ENCODE measurements around the gene MRPS14.
"Not testable (repeated sequence)": the region's sequence is repeated elsewhere in the genome, so short reads cannot be mapped to it uniquely, and the experiment has no call there.

MRPS14 gene

DNA sequence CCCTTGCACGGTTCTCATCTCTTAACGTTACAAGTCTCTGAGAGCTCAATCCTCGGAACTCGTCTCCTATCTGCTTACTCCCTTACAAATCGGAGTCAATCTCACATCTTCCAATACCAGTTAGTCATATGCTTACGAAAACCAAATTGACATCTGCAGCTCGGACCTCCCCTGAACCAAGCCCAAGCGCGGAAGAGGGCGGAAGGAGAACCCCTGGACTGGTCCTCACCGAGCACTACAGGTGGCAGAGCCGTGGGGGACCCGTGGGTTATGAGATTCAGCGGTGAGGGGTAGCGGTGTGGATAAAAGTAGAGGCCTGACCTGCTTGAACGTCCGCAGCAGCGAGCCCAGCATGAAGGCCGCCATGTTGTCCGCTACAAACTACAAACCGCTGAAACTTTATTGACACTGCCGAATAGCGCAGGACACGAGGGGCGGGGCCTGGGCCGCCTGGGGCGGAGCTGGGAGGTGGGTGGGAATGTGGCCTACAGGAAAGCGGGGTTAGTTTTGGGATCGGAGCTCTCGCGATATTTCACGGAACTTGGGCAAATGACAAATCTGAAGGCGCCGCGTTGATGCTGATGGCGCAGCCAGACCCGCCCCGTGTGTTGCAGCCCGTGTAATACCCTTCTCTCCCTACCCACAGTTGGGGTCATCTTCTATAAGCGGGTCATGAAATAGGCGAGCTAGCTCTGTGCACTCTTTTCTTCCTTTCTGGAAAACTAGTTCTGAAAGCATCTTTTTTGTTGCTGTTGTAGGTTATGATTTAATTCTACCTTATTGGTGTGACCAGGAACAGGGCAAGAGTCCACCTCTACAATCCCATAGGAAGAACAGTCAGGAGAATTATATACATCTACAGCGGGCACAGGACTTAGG is at the start of gene MRPS14:
MRPS14 (minus strand) TSS at position 383 of the 879 bp plus-strand sequence; CDS start at position 366, 17 bp downstream.
- peak; percentile 92 to 97 for DNase-seq (ENCODE audit: low read depth in 2 of 2, low spot score in 1 of 2)

DNA sequence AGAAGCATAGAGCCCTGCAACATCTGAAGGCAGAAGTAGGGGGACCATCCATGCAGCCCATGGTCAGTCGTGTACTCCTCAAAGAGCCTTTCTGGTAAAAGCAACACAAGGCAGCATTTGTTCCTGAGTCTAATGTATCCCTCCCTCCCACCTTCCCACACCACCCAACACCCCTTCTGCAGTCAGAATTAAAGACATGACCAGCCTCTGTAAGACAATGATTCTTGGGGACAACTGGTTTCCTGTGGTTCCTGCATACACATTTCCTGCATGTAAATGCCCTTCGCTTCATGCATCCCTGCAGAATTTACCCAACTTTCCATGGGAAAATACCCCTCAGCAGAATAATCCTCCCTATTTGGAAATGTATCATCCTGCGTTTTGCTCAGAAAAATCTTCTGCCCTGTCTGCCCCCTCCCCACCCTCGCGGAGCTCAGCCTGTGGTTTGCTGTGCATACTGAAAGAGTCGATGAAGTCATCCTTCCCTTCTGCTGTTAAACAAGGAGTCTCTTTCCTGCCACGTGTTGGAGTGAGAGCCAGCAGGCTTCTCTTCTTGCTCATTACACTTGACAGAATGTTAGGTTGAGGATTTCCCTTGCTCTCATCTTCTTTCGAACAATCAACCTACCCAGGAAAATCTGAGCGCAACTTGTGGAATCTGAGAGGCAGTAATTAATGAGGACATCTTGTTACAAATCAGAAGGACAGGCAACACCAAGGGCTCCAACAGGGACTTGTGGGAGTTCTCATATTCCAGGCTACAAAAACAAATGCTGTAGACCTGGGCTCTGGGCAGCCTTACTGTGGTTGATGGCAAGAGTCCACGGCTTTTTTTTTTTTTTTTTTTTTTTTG is 49.1 kb upstream of the MRPS14 start:
- no peak for DNase-seq (ENCODE audit: low read depth in 2 of 2, low spot score in 1 of 2)

DNA sequence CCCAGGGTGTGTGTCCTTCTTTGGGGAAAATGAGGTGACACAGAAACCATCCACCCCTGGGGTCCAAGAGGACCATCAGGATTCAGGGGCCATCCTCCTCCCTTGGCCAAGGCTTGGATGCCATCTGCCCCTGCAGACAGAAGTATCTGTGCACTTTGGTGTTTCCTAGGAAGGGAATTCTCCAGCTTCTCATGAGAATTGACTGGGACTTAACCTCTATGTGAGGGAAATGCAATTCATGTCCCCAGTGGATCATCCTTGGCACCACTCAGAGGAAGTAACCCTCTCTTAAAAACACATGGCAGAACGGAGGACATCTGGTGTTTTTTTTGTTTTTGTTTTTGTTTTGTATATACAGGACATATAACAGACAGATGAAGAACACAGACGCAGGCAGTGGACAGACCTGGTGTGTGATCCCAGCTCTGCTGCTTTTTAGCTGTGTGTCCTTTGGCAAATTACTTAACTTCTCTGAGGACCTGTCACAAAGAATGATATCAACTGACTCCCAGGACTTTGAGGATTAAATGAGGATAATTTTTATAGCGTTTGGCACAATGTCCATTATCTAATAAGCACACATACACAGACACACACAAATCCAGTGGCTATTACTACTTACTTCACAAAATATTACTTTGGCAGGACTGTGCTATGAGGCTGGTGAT is 48.2 kb upstream of the MRPS14 start:
- DNase-seq (ENCODE audit: low read depth in 2 of 2, low spot score in 1 of 2) = no peak

DNA sequence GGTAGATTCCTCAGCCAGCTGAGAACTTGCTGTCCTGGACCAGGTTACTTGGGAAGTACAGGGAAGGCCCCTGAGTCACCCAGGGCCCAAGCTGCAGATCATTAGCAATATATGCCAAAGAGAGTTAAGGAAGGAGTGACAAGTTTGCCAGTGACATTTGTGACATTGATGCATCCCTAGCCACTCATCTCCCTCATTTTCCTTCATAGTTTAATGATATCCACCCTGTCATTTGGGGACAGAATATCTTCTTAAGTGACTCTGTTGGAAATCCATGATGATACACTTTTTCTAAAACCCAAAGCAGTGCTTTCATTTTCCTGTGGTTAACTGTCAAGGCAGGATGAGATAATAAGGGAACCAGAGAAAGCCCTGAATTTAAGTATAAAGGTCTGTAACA is 47.6 kb upstream of the MRPS14 start:
- DNase-seq (ENCODE audit: low read depth in 2 of 2, low spot score in 1 of 2) = no peak

DNA sequence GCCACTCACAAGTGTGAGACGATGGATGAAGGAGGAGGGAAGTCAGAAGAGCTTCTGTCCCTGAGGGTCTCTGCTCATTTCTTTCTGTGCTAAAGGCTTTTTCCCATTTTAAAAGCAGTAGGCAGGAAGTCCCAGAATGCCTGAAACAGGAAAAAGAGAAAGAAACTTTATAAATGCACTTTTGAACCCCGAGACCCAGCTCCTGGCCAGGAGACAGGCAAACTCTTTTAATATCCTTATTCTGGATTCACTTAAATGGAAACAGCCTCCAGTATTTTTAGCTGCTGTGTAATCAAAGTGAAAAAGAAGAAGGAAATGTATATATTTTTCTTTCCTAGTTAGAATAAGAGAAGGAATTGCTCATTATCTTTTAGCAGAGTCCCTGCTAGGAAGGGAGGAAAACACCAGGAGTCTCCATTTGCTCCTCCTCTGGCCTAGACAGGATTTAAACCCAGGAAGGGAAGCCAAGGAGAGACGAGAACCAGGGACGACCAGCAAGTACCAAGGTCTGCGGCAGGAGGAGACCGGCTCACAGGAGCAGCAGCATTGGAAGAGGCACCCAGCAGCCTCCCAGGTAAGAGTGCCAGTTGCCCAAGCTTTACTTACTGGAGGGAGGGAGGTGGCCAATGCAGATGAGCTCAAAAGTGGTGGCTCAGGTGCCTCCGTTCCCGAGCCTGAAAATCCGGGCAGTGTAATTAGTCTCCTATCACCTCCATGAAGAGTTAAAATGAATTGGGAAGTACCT is 44.3 kb upstream of the MRPS14 start, which contains the start of gene TNN:
TNN (plus strand) TSS at position 472 of the 745 bp plus-strand sequence. CDS start 9,586 bp downstream, outside the sequence.
- DNase-seq (ENCODE audit: low read depth in 2 of 2, low spot score in 1 of 2) = no peak

DNA sequence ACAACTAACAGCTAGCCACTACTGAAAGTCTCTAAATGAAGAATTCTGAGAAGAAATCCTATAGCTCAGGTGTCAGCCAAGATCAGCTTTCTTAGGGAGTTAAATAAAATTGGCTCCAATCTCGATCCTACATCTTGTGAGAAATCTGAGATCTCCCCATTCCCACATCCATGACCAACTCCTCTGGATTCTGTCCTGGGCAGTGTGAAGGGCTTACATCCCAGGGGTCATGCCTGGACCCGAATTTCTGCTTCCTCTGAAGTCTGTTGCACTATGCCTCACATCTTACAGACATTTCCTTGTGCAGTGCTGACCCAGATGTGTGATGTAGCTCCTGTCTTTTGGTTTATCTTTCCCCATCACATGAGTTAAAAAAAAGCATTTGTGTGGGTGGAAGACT is 39.6 kb upstream of the MRPS14 start:
- DNase-seq (ENCODE audit: low read depth in 2 of 2, low spot score in 1 of 2) = no peak

DNA sequence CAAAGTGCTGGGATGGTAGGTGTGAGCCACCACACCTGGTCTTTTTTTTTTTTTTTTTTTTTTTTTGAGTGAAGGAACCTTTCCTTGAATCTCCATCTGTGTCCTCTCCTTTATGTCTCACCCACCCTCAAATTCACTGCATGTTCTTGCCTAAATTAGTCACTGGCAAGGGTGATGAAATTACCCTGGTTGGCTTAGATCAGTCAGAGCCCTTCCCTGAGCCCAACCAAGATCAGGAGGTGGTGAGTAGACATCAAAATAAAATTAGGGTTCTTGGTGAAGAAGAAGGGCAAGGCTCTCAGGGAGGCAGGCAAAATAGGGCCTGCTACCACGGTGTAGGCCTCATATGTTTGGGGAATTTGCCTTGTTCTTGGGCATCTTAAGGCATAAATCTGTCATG is 39.1 kb upstream of the MRPS14 start:
- no peak for DNase-seq (ENCODE audit: low read depth in 2 of 2, low spot score in 1 of 2)

DNA sequence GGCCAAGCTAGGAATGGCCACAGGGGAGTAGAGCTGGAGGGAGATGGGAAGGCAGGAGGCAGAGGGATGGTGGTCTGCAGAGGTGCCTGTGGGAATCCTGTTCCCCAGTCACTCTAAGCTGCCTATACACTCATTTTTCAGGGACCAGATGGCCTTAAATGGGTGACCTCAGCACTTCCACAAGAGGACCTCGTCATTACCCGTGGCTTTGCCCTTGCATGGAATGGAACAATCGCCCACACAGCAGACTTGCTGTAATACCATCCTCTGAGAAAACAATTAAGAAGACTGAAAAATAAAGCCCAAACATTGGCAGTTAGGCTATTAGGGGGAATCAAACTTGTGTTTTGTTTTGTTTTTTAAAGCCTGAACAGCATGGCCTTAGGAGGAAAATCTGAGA is 31.5 kb upstream of the MRPS14 start:
- no peak for DNase-seq (ENCODE audit: low read depth in 2 of 2, low spot score in 1 of 2)

DNA sequence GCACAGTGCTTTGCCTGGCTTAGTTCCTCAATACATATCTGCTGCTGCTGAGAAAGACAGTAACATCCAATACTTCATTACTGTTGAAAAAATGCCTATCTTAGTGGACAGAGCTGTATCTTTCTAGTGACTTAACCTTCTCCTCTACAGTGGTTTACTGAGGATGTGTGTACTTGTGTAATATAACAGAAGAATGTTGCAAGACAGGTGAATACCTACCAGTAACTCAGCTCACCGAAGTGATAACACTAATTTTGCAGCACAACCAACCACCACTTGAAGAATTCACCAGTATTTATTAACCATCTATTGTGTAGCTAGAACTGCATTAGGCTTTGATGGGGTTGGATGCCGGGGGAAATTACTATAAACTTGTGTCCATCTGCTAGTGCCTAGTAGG is 27.8 kb upstream of the MRPS14 start:
- no peak for DNase-seq (ENCODE audit: low read depth in 2 of 2, low spot score in 1 of 2)

DNA sequence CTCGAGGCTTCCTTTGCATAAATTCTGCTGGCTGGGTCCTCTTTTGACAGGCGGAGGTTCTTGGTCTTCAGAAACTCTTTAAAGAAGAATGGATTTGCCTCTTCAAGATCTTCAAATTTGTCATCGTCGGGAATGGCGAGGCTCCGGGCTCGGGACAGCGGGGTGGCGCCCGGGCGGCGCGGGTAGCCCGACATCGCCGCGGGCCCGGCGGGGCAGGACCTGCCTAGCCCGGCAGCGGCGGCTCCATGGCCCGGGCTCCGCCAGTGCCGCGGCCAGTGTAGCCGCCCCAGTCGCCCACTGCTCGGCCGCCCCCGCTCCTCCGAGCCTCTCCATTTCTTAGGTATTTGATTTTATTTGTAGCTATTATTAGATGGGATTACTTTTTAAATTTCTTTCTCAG is 22.3 kb upstream of the MRPS14 start:
- no peak for DNase-seq (ENCODE audit: low read depth in 2 of 2, low spot score in 1 of 2)

DNA sequence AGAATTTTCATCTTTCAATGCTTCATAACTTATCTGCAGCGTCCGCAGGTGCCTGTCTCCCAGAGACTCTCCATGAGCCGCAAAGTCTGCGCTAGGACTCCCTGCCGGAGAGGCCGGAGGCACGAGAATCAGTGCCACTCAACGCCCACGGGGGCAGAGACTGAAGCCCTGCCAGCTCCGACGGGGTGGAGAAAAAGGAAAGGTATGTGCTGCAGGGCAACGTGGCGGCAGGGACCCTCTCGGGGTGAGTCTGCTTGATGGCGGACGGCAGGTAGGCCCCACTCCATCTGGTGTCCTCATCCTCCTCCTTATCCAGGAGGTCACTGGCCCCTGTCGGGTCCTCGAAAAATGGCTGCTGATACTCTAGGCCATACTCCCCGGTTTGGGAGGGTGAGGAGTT is 21.9 kb upstream of the MRPS14 start:
- DNase-seq (ENCODE audit: low read depth in 2 of 2, low spot score in 1 of 2) = no peak

DNA sequence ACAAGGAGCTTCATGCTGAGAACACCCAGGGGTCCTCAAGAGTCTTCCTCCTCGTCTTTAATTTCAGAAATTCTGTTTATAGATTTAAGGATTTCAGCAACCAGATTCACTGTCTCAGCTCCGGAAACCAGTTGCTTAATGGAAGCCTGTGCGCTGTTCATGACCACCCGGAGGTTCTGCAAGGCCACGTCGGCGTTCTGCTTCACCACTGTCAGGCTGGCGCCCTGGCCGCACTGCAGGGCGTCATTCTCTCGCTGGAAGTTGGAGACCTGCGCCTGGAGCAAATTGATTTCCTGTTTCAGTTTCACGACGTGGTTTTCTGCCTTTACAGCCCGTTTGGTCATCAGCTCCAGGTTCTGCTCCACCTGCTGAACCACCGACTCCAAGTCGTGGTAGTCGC is 21.4 kb upstream of the MRPS14 start:
- DNase-seq (ENCODE audit: low read depth in 2 of 2, low spot score in 1 of 2) = not testable (repeated sequence)

DNA sequence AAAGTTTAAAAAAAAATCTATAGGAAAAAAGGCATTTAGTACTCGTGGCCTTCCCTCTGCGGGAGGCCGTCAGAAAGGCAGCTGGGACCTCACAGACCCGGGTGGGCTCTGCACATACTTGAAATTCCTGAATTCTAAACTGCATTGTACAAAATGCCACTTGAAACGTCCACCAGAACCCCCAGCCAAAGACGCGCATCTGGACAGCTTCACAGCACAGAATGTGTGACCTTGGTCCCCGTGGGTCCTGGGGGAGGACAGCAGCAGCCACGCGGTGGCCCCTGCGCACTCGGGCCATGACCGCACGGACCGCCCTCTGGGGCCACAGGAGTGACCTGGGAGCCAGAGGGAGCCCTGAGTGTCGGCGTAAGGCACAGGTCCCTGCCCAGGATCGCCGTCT is 20.6 kb upstream of the MRPS14 start:
- DNase-seq (ENCODE audit: low read depth in 2 of 2, low spot score in 1 of 2) = no peak

DNA sequence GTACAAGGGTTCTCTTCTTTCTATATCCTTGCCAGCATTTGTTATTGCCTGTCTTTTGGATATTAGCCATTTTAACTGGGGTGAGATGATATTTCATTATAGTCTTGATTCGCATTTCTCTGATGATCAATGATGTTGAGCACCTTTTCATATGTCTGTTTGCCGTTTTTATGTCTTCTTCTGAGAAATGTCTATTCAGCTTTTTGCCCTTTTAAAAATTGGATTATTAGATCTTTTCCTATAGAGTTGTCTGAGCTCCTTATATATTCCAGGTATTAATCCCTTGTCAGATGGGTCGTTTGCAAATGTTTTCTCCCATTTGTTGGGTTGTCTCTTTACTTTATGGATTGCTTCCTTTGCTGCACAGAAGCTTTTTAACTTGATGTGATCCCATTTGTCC is 19.4 kb upstream of the MRPS14 start:
- DNase-seq (ENCODE audit: low read depth in 2 of 2, low spot score in 1 of 2) = no peak

DNA sequence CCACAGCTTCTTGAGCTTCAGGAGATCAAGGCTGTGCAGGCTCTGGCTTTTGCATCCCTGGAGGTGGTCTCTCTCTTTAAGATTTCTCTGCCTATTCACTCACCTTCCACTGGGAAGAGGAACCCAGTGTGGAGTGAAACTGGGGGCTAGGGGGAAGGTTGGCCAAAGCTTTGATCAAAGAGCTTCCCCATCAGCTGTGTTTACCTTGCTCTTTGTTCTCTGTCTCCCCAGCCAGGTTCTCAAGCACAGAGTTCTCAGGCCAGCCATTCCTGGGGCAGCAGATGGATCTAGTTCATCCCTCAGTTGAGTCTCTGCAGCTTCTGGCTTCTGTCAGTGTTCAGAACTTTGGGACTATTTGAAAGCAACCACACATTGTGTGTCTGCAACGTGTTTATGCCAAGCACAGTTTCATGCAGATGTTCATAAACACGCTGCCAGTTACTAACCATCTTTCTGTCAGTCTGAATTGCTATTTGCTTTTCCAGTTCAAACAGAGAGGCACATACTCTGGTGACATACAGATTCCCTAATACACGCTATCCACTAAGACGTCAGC is 17.2 kb upstream of the MRPS14 start:
- DNase-seq (ENCODE audit: low read depth in 2 of 2, low spot score in 1 of 2) = no peak

DNA sequence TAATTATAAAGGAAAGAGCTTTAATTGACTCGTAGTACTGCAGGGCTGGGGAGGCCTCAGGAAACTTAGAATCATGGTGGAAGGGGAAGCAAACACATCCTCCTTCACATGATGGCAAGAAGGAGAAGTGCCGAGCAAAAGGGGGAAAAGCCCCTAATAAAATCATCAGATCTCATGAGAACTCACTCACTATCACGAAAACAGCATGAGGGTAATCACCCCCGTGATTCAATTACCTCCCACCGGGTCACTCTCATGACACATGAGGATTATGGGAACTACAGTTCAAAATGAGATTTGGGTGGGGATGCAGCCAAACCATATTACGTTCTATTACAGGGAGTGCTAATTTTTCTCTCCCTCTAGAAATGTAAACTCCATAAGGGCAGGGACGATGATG is 14.2 kb upstream of the MRPS14 start:
- no peak for DNase-seq (ENCODE audit: low read depth in 2 of 2, low spot score in 1 of 2)

DNA sequence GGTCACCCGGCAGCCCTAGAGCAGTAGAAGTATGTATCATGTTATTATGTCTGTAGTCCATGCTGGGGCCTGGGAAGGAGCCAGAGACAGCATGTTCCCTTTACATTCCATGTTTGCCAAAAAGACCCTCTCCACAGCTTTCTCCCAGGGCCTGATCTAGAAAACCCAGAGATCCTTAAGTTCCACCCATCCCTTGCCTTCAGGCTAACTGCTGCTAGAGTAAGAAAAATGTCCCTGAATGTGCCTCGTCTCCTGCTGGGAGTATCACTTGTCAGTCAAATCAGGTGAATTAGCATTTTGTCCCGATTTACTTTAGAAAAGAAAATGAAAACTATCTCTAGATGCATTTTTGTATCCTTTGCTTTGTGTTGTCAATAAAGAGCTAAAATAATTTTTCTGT is 13.3 kb upstream of the MRPS14 start:
- no peak for DNase-seq (ENCODE audit: low read depth in 2 of 2, low spot score in 1 of 2)

DNA sequence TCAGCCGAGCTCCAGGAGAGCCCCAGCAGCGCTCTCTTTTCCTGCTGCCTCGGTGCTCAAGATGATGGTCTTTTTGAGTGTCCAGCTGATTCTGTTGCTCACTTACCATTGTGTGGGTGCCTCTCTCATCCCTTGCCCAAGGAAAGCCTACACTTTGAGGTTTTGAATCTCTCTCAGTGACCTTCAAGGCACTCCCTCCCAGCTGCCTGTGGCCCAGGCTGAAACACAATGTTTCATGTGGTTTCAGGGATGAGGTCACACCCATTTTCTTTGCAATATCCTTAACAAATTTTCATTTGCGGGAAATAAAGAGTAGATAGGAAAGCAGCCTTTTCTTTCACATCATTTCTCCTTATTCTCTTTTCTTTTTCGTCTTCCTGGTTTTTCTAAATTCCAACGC is 12.6 kb upstream of the MRPS14 start:
- no peak for DNase-seq (ENCODE audit: low read depth in 2 of 2, low spot score in 1 of 2)

DNA sequence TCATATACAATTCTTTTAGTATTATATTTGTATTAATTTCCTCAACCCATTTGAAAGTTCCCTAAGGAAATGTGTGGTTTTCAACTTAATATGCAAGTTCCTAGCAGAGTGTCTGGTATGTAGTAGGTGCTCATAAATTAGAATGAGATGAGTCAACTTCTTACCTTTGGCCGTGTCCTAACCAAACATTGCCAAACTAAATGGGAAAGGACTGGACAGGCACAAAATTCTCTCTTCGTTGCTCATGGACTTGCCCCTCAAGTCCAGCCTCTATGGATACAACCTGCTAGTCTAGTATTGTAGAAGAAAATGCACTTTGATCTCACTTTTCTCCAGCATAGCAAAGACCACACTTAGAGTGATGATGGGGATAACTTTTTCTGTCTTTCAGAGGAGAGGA is 11.6 kb upstream of the MRPS14 start:
- no peak for DNase-seq (ENCODE audit: low read depth in 2 of 2, low spot score in 1 of 2)

DNA sequence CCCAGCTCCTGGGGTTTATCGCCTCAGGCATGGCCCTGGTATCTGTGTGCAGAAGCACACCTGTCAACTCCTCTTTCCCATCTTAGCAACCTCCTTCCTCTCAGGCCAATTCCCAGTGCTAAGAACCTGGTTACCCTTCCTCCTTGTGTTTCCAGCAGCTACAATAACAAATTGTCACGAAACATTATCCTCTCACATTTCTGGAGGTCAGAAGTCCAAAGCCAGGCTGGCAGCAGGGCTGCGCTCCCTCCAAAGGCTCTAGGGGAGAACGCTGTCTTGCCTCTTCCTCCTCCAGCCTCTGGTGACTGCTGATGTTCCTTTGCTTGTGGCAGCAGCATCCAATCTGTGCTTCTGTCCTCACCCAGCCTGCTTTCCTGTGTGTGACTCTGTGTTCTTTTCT is 10.7 kb upstream of the MRPS14 start:
- DNase-seq (ENCODE audit: low read depth in 2 of 2, low spot score in 1 of 2) = no peak

DNA sequence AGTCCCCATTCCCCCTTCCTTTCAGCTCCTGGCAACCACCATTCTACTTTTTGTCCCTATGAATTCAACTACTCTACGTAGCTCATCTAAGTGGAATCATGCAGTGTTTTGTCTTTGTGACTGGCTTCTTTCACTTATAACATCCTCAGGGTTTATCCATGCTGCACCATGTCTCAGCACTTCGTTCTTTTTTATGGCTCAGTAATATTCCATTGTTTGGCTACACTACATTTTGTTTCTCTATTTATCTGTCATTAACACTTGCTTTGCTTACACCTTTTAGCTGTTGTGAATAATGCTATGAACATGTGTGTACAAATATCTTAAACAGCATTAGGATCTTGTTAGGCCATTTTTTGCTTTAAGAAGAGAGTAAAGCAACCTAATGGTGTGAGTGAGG is 1.5 kb upstream of the MRPS14 start:
- no peak for DNase-seq (ENCODE audit: low read depth in 2 of 2, low spot score in 1 of 2)
